Lower lobe of right lung (tissue), 2 donors: ENCODE results near the gene ROBO1. TPM values are rescaled to one million over a fixed set of nuclear protein-coding genes. Genes with fewer than 3 reads are reported as not detected.

Experiments used
- ATAC-seq, 2 donors: fragments of 200-7000 bp; cut with Tn5 transposase; one replicate each; pipeline ENCODE4 v1.9.1; 2020 to 2022; ENCODE audit warnings: mild to moderate bottlenecking in 2 of 2, moderate library complexity in 2 of 2
- DNase-seq: peaks from one replicate; pipeline ENCODE4 v3.0.0-alpha.2; 2020
- H3K27ac ChIP-seq: fragments of 200-600 bp; one replicate; pipeline ENCODE4 v1.8.0; 2022
- H3K27me3 ChIP-seq: fragments of 200-600 bp; one replicate; pipeline ENCODE4 v1.8.0; 2022; ENCODE audit warnings: low read depth
- H3K36me3 ChIP-seq: fragments of 200-600 bp; one replicate; pipeline ENCODE4 v1.8.0; 2022; ENCODE audit warnings: mild to moderate bottlenecking
- H3K4me1 ChIP-seq: fragments of 200-600 bp; one replicate; pipeline ENCODE4 v1.8.0; 2022
- H3K4me3 ChIP-seq: fragments of 200-600 bp; one replicate; pipeline ENCODE4 v1.8.0; 2022; ENCODE audit warnings: mild to moderate bottlenecking
- H3K9me3 ChIP-seq: fragments of 200-600 bp; one replicate; pipeline ENCODE4 v1.8.0; 2022
- CTCF ChIP-seq: fragments of 200-600 bp; IDR thresholded peaks from one replicate; pipeline ENCODE4 v1.8.0; 2022; ENCODE audit warnings: antibody characterized with exemption, mild to moderate bottlenecking
- intact Hi-C: fragments of 100-400 bp; cut with DNase I; formaldehyde crosslinking; loops from one replicate; pipeline ENCODE4 v1.11.0; 2022
- total RNA-seq: library from RNA; stranded (reverse); fragmentation: NEBNext Ultra II Directional; extraction: Animal tissue kit (Norgen Biotek cat#: 25700); gene quantifications from one replicate; pipeline ENCODE4 v1.2.1, GENCODE V29; 2021
- donor health status: DM: no; HTN: yes; CAD: no; lungs with severe emphysema.

Gene ROBO1
- total RNA-seq, 1 donor from 2014 or later, result 14.8 TPM

GRCh38 chr3:78629544-78629943 is 1138.3 kb downstream of the ROBO1 start:
- ATAC-seq, result no peak
- no peak overlapping the region for H3K27ac ChIP-seq
- no peaks in the 10 kb centered on the region for H3K36me3 ChIP-seq
- H3K9me3 ChIP-seq, result no peaks in the 10 kb centered on the region
- H3K4me3 ChIP-seq, result no peak overlapping the region
- no peak for TF ChIP-seq CTCF
- intact Hi-C loops, result no loop called here
- no peak for DNase-seq
- no peaks in the 10 kb centered on the region for H3K27me3 ChIP-seq
- H3K4me1 ChIP-seq, result no peaks in the 10 kb centered on the region

- Histone ChIP-seq H3K9me3 (no peaks in the 10 kb centered on the region), H3K27ac (no peak overlapping the region), H3K4me3 (no peak overlapping the region), H3K36me3 (no peaks in the 10 kb centered on the region), H3K4me1 (no peaks in the 10 kb centered on the region), H3K27me3 (no peaks in the 10 kb centered on the region)
- intact Hi-C loops, result no loop called here
- no peak for TF ChIP-seq CTCF
- DNase-seq (no peak), ATAC-seq (no peak)
Observed at GRCh38 chr3:78621061-78621716, 1146.6 kb downstream of the ROBO1 start.

- H3K27ac ChIP-seq, result no peak overlapping the region
- no peaks in the 10 kb centered on the region for H3K27me3 ChIP-seq
- H3K4me1 ChIP-seq, result no peaks in the 10 kb centered on the region
- H3K4me3 ChIP-seq, result no peak overlapping the region
- no peak for TF ChIP-seq CTCF
- ATAC-seq, result no peak
- H3K36me3 ChIP-seq, result no peaks in the 10 kb centered on the region
- DNase-seq, result no peak
- no peaks in the 10 kb centered on the region for H3K9me3 ChIP-seq
- intact Hi-C loops, result no loop called here
Observed at GRCh38 chr3:78614486-78614885, 1153.3 kb downstream of the ROBO1 start.

- TF ChIP-seq CTCF, result no peak
- Histone ChIP-seq H3K4me1 (no peaks in the 10 kb centered on the region), H3K4me3 (no peak overlapping the region), H3K36me3 (no peaks in the 10 kb centered on the region), H3K9me3 (no peaks in the 10 kb centered on the region), H3K27me3 (no peaks in the 10 kb centered on the region), H3K27ac (no peak overlapping the region)
- ATAC-seq, result no peak
- intact Hi-C loops, result no loop called here
- no peak for DNase-seq
Observed at GRCh38 chr3:78613421-78613879, 1154.3 kb downstream of the ROBO1 start.

GRCh38 chr3:78611278-78611677 is 1156.5 kb downstream of the ROBO1 start:
- Histone ChIP-seq H3K27me3 (no peaks in the 10 kb centered on the region), H3K27ac (no peak overlapping the region), H3K4me3 (no peak overlapping the region), H3K4me1 (no peaks in the 10 kb centered on the region), H3K9me3 (no peaks in the 10 kb centered on the region), H3K36me3 (no peaks in the 10 kb centered on the region)
- no peak for TF ChIP-seq CTCF
- intact Hi-C loops, result no loop called here
- no peak for ATAC-seq
- no peak for DNase-seq
